Ovary (tissue), 3 donors: ENCODE results near the gene GUCY1A1.

ENCODE experiments used
- POLR2A ChIP-seq: fragments of 450-650 bp; IDR thresholded peaks from one replicate; pipeline ENCODE4 v1.6.1; 2017; ENCODE audit warnings: antibody characterized with exemption, mild to moderate bottlenecking, moderate library complexity
- TF ChIP-seq, protein P1 (sequence below), 3 donors: fragments of 450-650 bp in 2 of 3; fragments of 200-600 bp in 1 of 3; IDR thresholded peaks; one replicate each; pipeline versions ENCODE4 v1.5.1 to v1.8.0; 2016 to 2022; ENCODE audit warnings: antibody characterized with exemption in 3 of 3, mild to moderate bottlenecking in 1 of 3
- donor health status: DM: no; HTN: no; CAD: no.

DNA sequence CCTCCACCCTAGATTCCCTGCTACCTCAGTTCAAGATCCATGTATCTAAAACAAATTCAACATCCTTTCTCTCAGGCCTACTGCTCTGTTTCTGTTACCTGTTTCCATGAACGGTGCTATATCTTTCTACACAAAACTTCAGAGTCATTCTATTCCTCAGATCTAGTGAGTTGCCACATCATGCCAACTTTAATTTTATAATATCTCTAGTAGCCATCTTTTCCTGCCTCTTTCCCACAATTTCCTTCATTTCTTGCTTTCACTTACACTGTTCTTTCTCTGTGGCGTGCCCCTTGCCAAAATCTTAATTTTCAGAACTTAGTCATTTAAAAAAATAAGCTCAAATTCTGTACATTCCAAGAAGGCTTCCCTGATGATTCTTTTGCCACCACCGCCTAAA lies 15.2 kb downstream of the GUCY1A1 start:
- TF ChIP-seq, protein P1, sequence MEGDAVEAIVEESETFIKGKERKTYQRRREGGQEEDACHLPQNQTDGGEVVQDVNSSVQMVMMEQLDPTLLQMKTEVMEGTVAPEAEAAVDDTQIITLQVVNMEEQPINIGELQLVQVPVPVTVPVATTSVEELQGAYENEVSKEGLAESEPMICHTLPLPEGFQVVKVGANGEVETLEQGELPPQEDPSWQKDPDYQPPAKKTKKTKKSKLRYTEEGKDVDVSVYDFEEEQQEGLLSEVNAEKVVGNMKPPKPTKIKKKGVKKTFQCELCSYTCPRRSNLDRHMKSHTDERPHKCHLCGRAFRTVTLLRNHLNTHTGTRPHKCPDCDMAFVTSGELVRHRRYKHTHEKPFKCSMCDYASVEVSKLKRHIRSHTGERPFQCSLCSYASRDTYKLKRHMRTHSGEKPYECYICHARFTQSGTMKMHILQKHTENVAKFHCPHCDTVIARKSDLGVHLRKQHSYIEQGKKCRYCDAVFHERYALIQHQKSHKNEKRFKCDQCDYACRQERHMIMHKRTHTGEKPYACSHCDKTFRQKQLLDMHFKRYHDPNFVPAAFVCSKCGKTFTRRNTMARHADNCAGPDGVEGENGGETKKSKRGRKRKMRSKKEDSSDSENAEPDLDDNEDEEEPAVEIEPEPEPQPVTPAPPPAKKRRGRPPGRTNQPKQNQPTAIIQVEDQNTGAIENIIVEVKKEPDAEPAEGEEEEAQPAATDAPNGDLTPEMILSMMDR (IDR thresholded peaks at IDR 0.05): no peak
- no peak for TF ChIP-seq POLR2A
